ENCODE measurements around the gene SLC17A9. TPM values are rescaled to one million over a fixed set of nuclear protein-coding genes. Genes with fewer than 3 reads are reported as not detected.

The SLC17A9 gene
- total and polyA plus RNA-seq, 2 of the 8 experiments (the other 6 are each of a cell fraction or from before 2014, with no cell fraction given): 23.5 to 35.2 TPM

- Histone ChIP-seq H4K8ac (ENCODE audit: extremely low read depth, insufficient read depth, low read length) (no peak overlapping the region), H2BK120ac (replicated peaks; ENCODE audit: low read depth, low read length) (no peak overlapping the region), H3K36me3 (ENCODE audit: control insufficient read depth in 2 of 4, insufficient read depth in 4 of 4, low read length in 3 of 4) (no peaks in the 10 kb centered on the region), H3K14ac (ENCODE audit: insufficient read length) (no peak overlapping the region), H2BK15ac (ENCODE audit: low read length) (no peak overlapping the region), H3K18ac (ENCODE audit: extremely low read depth, low read length) (no peak overlapping the region), H3K4me3 (ENCODE audit: extremely low read depth in 1 of 4, insufficient read depth in 2 of 4, low read depth in 3 of 4, low read length in 4 of 4) (no peak overlapping the region), H3K79me1 (ENCODE audit: low read depth, low read length) (peaks cover 3% of the 10 kb centered on the region; the same call in 1 of the 2 replicates), H2AK5ac (ENCODE audit: low read depth, low read length) (no peak overlapping the region), H2AFZ (ENCODE audit: low read length) (no peak overlapping the region), H4K91ac (replicated peaks; ENCODE audit: insufficient read length, low read length) (no peak overlapping the region), H3K4ac (replicated peaks; ENCODE audit: insufficient read length, low read depth, low read length) (no peak overlapping the region), H3K9ac (replicated peaks in 1 of 4; ENCODE audit: extremely low read depth in 1 of 4, low read depth in 3 of 4, low read length in 3 of 4) (no peak overlapping the region), H2BK20ac (ENCODE audit: low read length) (no peak overlapping the region), H3K4me2 (ENCODE audit: insufficient read depth in 1 of 2, low read depth in 2 of 2, low read length in 2 of 2) (peak overlapping the region in 1 of 2 experiments; percentile 46; a peak in 1 of 4 replicates), H3K56ac (replicated peaks; ENCODE audit: insufficient read length, low read depth, low read length) (no peak overlapping the region), H3K4me1 (replicated peaks in 1 of 4; ENCODE audit: control insufficient read depth in 3 of 4, insufficient read depth in 4 of 4, low read length in 3 of 4) (peaks cover 12 to 50% (median 41%) of the 10 kb centered on the region in 4 experiments; a peak in 6 of 7 replicates), H3K27ac (ENCODE audit: low read depth, low read length) (no peak overlapping the region), H2BK5ac (ENCODE audit: low read depth, low read length) (no peak overlapping the region), H3K9me3 (ENCODE audit: insufficient read depth in 2 of 2, low read depth in 1 of 2, low read length in 1 of 2) (no peaks in the 10 kb centered on the region), H3K27me3 (replicated peaks in 1 of 4; ENCODE audit: control insufficient read depth in 3 of 4, extremely low read depth in 1 of 4, insufficient read depth in 3 of 4, low read length in 3 of 4) (no peaks in the 10 kb centered on the region), H4K5ac (ENCODE audit: insufficient read length, low read depth, low read length) (no peak overlapping the region), H3K23me2 (ENCODE audit: low read depth, low read length) (peaks cover 11% of the 10 kb centered on the region), H4K20me1 (replicated peaks in 1 of 2; ENCODE audit: control insufficient read depth in 1 of 2, insufficient read depth in 2 of 2, low read length in 2 of 2) (peaks cover 53 to 63% of the 10 kb centered on the region in 2 experiments), H3K23ac (ENCODE audit: insufficient read length) (no peak overlapping the region), H2BK12ac (ENCODE audit: low read depth, low read length) (no peak overlapping the region), H3K79me2 (ENCODE audit: control insufficient read depth in 1 of 2, insufficient read depth in 2 of 2, low read length in 2 of 2) (peaks cover 78 to 98% of the 10 kb centered on the region in 2 experiments)
- DNase-seq (ENCODE audit: low read depth in 1 of 2, low spot score in 2 of 2) (no peak), FAIRE-seq (peak; percentile 60)
- WGBS, 2 experiments (ENCODE audit: extremely low coverage in 1 of 2, insufficient coverage in 1 of 2, insufficient read length in 1 of 2, insufficient replicate concordance in 2 of 2, low coverage in 1 of 2, low lambda C conversion rate in 2 of 2, missing lambda C conversion rate in 1 of 2): 54% methylated on average over 8 of the region's 8 CpGs; no CpG with 5 or more reads in 1 of the 2 experiments
- ChIA-PET POLR2A (ENCODE audit: partially characterized antibody) (interaction anchor here (0.7 to 20.3 kb wide), 5 partner anchors 9 to 105 kb away, joined by 3 to 363 read pairs (median 4); partner anchors contain the start of gene GID8), CTCF (ENCODE audit: partially characterized antibody) (interaction anchor here (0.8 to 6.0 kb wide), 17 partner anchors 9 to 90 kb away, joined by 3 to 58 read pairs (median 4); partner anchors contain the start of gene GID8)
- TF ChIP-seq BCL11A (IDR thresholded peaks at IDR 0.05; ENCODE audit: low read depth in 2 of 2, low read length in 2 of 2) (no peak), CREB1 (IDR thresholded peaks at IDR 0.05) (0 out of 2 replicates have a peak, but pooled peaks have one; percentile 12), CTCF (IDR thresholded peaks at IDR 0.05; ENCODE audit: control extremely low read depth in 1 of 3, insufficient read depth in 1 of 3, low read depth in 1 of 3, low read length in 3 of 3) (peak; percentile 52 to 72 (median 71)), RAD21 (IDR thresholded peaks at IDR 0.05 in 1 of 2, conservative IDR thresholded peaks at IDR 0.05 in 1 of 2; ENCODE audit: low read depth in 2 of 2, low read length in 2 of 2) (peak; percentile 28 to 46; a peak in 2 of 4 replicates), MAFK (IDR thresholded peaks at IDR 0.05; ENCODE audit: low read depth, low read length) (peak; percentile 63; the same call in 1 of the 2 replicates), TAF1 (IDR thresholded peaks at IDR 0.05; ENCODE audit: low read depth, low read length) (0 out of 2 replicates have a peak, but pooled peaks have one; percentile 19), ATF3 (IDR thresholded peaks at IDR 0.05; ENCODE audit: insufficient read depth, low read depth, low read length) (no peak), SAP30 (IDR thresholded peaks at IDR 0.05; ENCODE audit: insufficient read depth, insufficient replicate concordance, low read length) (peak; percentile 75), POLR2A (IDR thresholded peaks at IDR 0.05; ENCODE audit: control extremely low read depth in 1 of 2, low read depth in 2 of 2, low read length in 2 of 2) (no peak)
Measured at GRCh38 chr20:62921119-62921687, 31.3 kb upstream of the SLC17A9 start.

Measured in H1 (cell line).